Panc1 (cell line): ENCODE measurements around the gene SPARCL1. TPM values are rescaled to one million over a fixed set of nuclear protein-coding genes. Genes with fewer than 3 reads are reported as not detected.
A peak's percentile ranks its signal among the peaks of the same experiment; 100 is the strongest.

ENCODE experiments used
- ATAC-seq: fragments of 200-7000 bp; cut with Tn5 transposase; 2 replicates; pipeline ENCODE4 v1.9.1; 2020; ENCODE audit warnings: mild to moderate bottlenecking, moderate library complexity
- Bru-seq: library from RNA; stranded (reverse); fragments of 400-500 nt; gene quantifications from one replicate; lab custom pipeline; 2021; lab: Mats Ljungman, UMichigan
- BruChase-seq, 2 experiments: library from RNA; stranded (reverse); fragments of 400-500 nt; gene quantifications; one replicate each; lab custom pipeline; 2021; lab: Mats Ljungman, UMichigan
- BruUV-seq: library from RNA; stranded (reverse); fragments of 400-500 nt; replicated peaks from 2 replicates; lab custom pipeline; 2021; lab: Mats Ljungman, UMichigan
- CTCF ChIA-PET: fragments of 300-600 bp; sonication (Branson Sonifier 250); formaldehyde crosslinking; loops from one replicate; lab custom pipeline; 2022; ENCODE audit warnings: antibody characterized with exemption; lab: Charles Lee
- POLR2A ChIA-PET: fragments of 300-600 bp; sonication (Branson Sonifier 250); formaldehyde crosslinking; loops from one replicate; lab custom pipeline; 2022; ENCODE audit warnings: antibody characterized with exemption; lab: Charles Lee
- DNase-seq: peaks from one replicate; pipeline ENCODE4 v3.0.0-alpha.2; 2010; ENCODE audit warnings: low read depth, low spot score
- H3K27ac ChIP-seq: 2 replicates; pipeline ENCODE4 v1.5.1; 2011; ENCODE audit warnings: mild to moderate bottlenecking, low read length, inconsistent platforms
- H3K27me3 ChIP-seq: fragments of 200-500 bp; sonication (Bioruptor generic); 2 replicates; pipeline ENCODE4 v1.6.0; 2014; ENCODE audit warnings: low read length, inconsistent platforms; ENCODE audit not compliant: control insufficient read depth, insufficient read depth
- H3K36me3 ChIP-seq: fragments of 200-500 bp; sonication (Bioruptor generic); 2 replicates; pipeline ENCODE4 v1.5.1; 2014; ENCODE audit warnings: inconsistent platforms, mild to moderate bottlenecking, low read length, moderate library complexity; ENCODE audit not compliant: control insufficient read depth, insufficient read depth
- H3K4me1 ChIP-seq: 2 replicates; pipeline ENCODE4 v1.5.1; 2011; ENCODE audit warnings: inconsistent platforms, mild to moderate bottlenecking, low read length, moderate library complexity; ENCODE audit not compliant: control insufficient read depth, insufficient read depth
- H3K4me3 ChIP-seq, 2 experiments: 2 replicates each; pipeline ENCODE4 v1.5.1; 2011 to 2012; ENCODE audit warnings: low read depth in 2 of 2, low read length in 2 of 2, mild to moderate bottlenecking in 2 of 2, inconsistent platforms in 1 of 2, moderate library complexity in 1 of 2
- H3K9me3 ChIP-seq: fragments of 200-500 bp; sonication (Bioruptor generic); 2 replicates; pipeline ENCODE4 v1.5.1; 2014; ENCODE audit warnings: low read depth, mild to moderate bottlenecking, inconsistent platforms, low read length, moderate library complexity; ENCODE audit not compliant: control insufficient read depth, insufficient read depth
- POLR2AphosphoS5 ChIP-seq: IDR thresholded peaks from 2 replicates; pipeline ENCODE4 v1.6.1; 2012; ENCODE audit warnings: mild to moderate bottlenecking, low read depth, low read length, moderate library complexity
- SIN3A ChIP-seq: IDR thresholded peaks from 2 replicates; pipeline ENCODE4 v1.6.1; 2012; ENCODE audit warnings: low read depth, mild to moderate bottlenecking, low read length, moderate library complexity, borderline replicate concordance; ENCODE audit not compliant: insufficient read depth
- TCF7L2 ChIP-seq: IDR thresholded peaks from 2 replicates; pipeline ENCODE4 v1.6.1; 2011; ENCODE audit warnings: mild to moderate bottlenecking, low read depth, low read length, inconsistent platforms
- in situ Hi-C: cut with HindIII; loops from 2 replicates; pipeline ENCODE4 v1.10.0; 2016; ENCODE audit warnings: low sequenced_read_pairs, low pct_unique_long_range_greater_than_20kb
- intact Hi-C: fragments of 100-400 bp; cut with micrococcal nuclease; formaldehyde crosslinking; loops from one replicate; pipeline ENCODE4 v1.10.0; 2022; ENCODE audit not compliant: unreplicated experiment
- long read RNA-seq: library from polyadenylated mRNA; unstranded; transcript quantifications from one replicate; pipeline ENCODE4 v2.0.0, GENCODE V29; 2021; ENCODE audit not compliant: unreplicated experiment
- polyA plus RNA-seq: library from polyadenylated mRNA; unstranded; fragments of >200 nt; gene quantifications from one replicate; pipeline ENCODE4 v1.2.1, GENCODE V29; 2012; ENCODE audit warnings: missing spikeins; ENCODE audit not compliant: insufficient read length
- total RNA-seq: library from RNA; stranded (reverse); gene quantifications from one replicate; pipeline ENCODE4 v1.2.1, GENCODE V29; 2021; ENCODE audit not compliant: unreplicated experiment
- TF ChIP-seq, protein P1 (sequence below), 2 experiments: IDR thresholded peaks; 2 replicates each; pipeline ENCODE4 v1.6.1; 2011 to 2012; ENCODE audit warnings: low read depth in 2 of 2, control low read depth in 1 of 2, low read length in 1 of 2, mild to moderate bottlenecking in 1 of 2, moderate library complexity in 1 of 2; ENCODE audit not compliant: insufficient read depth in 1 of 2
- TF ChIP-seq, protein P2 (sequence below): fragments of 450-650 bp; IDR thresholded peaks from 2 replicates; pipeline ENCODE4 v1.5.1; 2017; ENCODE audit warnings: mild to moderate bottlenecking

The SPARCL1 gene, protein sequence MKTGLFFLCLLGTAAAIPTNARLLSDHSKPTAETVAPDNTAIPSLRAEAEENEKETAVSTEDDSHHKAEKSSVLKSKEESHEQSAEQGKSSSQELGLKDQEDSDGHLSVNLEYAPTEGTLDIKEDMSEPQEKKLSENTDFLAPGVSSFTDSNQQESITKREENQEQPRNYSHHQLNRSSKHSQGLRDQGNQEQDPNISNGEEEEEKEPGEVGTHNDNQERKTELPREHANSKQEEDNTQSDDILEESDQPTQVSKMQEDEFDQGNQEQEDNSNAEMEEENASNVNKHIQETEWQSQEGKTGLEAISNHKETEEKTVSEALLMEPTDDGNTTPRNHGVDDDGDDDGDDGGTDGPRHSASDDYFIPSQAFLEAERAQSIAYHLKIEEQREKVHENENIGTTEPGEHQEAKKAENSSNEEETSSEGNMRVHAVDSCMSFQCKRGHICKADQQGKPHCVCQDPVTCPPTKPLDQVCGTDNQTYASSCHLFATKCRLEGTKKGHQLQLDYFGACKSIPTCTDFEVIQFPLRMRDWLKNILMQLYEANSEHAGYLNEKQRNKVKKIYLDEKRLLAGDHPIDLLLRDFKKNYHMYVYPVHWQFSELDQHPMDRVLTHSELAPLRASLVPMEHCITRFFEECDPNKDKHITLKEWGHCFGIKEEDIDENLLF
- 0.57 TPM for total RNA-seq
- not detected for polyA plus RNA-seq
- Bru-seq, nascent RNA: percentile 2 among the genes with signal in this experiment
- BruChase-seq, experiment 1, labeled RNA remaining after a 2-hour chase: percentile 3 among the genes with signal in this experiment
- not detected for BruChase-seq, experiment 2, labeled RNA remaining after a 6-hour chase
- long read RNA-seq, partial matches to known transcripts: 0 of 2 reads
- long read RNA-seq, other reads (novel, unspliced or antisense): 2 of 2 reads

DNA sequence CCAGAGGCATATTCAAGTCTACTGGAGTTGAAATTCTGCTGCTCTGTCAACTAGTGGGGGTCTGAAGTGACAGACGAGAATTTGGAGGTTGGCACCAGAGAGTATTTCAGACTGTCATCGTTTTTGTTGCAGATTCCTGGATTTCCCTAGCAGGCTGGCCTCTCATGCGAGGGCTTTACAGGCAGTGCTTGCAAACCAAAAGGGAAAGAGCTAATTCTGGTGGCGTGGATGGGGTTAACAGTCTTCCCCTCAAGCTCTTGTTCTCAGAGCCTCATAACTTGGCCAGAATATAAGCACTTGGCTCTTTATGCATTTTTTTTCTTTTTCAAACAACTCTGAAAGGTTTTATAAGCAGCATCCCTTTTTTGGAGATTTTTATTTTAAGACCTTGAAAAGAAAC is at the start of gene SPARCL1:
TSS of gene SPARCL1 (minus strand) at position 190 of the 400 bp plus-strand sequence. CDS start 29,802 bp downstream, outside the sequence.
- ChIA-PET CTCF (no interaction called here), POLR2A (no interaction called here)
- no TSS peak for BruUV-seq
- Histone ChIP-seq H3K4me1 (no peaks in the 10 kb centered on the region), H3K9me3 (0 out of 2 replicates have a peak, but pooled peaks cover 3% of the 10 kb centered on the region), H3K4me3 (no peak within 1 kb of the TSS), H3K27ac (no peak within 1 kb of the TSS), H3K27me3 (no peaks in the 10 kb centered on the region), H3K36me3 (no peaks in the 10 kb centered on the region)
- no peak for DNase-seq
- ATAC-seq: no peak
- TF ChIP-seq, protein P1, sequence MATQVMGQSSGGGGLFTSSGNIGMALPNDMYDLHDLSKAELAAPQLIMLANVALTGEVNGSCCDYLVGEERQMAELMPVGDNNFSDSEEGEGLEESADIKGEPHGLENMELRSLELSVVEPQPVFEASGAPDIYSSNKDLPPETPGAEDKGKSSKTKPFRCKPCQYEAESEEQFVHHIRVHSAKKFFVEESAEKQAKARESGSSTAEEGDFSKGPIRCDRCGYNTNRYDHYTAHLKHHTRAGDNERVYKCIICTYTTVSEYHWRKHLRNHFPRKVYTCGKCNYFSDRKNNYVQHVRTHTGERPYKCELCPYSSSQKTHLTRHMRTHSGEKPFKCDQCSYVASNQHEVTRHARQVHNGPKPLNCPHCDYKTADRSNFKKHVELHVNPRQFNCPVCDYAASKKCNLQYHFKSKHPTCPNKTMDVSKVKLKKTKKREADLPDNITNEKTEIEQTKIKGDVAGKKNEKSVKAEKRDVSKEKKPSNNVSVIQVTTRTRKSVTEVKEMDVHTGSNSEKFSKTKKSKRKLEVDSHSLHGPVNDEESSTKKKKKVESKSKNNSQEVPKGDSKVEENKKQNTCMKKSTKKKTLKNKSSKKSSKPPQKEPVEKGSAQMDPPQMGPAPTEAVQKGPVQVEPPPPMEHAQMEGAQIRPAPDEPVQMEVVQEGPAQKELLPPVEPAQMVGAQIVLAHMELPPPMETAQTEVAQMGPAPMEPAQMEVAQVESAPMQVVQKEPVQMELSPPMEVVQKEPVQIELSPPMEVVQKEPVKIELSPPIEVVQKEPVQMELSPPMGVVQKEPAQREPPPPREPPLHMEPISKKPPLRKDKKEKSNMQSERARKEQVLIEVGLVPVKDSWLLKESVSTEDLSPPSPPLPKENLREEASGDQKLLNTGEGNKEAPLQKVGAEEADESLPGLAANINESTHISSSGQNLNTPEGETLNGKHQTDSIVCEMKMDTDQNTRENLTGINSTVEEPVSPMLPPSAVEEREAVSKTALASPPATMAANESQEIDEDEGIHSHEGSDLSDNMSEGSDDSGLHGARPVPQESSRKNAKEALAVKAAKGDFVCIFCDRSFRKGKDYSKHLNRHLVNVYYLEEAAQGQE (IDR thresholded peaks at IDR 0.05; ENCODE audit: insufficient read depth in 1 of 2, low read depth in 2 of 2, low read length in 1 of 2): no peak
- no peak for TF ChIP-seq POLR2AphosphoS5
- intact Hi-C loops: no loop called here
- in situ Hi-C loops: no loop called here

DNA sequence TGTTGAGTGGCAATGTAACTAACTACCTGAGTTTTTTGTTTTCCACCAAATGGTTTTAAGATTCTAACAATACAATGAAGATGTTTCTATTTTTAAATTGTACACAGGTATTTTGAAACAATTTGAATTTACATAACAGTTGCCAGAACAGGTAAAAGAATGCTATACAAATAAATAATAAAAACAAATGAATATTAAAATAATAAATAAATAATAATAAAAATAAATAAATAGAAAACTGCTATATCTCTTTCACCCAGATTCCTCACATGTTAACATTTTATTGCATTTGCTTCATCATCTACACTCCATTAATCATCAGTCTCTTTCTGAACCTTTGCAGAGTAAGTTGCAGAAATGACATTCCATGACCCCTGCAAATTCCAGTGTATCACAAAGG is 46.8 kb upstream of the SPARCL1 start:
- DNase-seq (no peak), ATAC-seq (no peak)
- POLR2A ChIA-PET: no interaction called here
- H3K9me3 ChIP-seq: no peaks in the 10 kb centered on the region
- in situ Hi-C loops (no loop called here), intact Hi-C loops (no loop called here)
- no peak overlapping the region for H3K27ac ChIP-seq
- H3K27me3 ChIP-seq: no peaks in the 10 kb centered on the region
- CTCF ChIA-PET: no interaction called here
- no peak overlapping the region for H3K4me3 ChIP-seq
- H3K36me3 ChIP-seq: no peaks in the 10 kb centered on the region
- no peaks in the 10 kb centered on the region for H3K4me1 ChIP-seq
- TF ChIP-seq, protein P2, sequence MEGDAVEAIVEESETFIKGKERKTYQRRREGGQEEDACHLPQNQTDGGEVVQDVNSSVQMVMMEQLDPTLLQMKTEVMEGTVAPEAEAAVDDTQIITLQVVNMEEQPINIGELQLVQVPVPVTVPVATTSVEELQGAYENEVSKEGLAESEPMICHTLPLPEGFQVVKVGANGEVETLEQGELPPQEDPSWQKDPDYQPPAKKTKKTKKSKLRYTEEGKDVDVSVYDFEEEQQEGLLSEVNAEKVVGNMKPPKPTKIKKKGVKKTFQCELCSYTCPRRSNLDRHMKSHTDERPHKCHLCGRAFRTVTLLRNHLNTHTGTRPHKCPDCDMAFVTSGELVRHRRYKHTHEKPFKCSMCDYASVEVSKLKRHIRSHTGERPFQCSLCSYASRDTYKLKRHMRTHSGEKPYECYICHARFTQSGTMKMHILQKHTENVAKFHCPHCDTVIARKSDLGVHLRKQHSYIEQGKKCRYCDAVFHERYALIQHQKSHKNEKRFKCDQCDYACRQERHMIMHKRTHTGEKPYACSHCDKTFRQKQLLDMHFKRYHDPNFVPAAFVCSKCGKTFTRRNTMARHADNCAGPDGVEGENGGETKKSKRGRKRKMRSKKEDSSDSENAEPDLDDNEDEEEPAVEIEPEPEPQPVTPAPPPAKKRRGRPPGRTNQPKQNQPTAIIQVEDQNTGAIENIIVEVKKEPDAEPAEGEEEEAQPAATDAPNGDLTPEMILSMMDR: no peak
- TF ChIP-seq TCF7L2: no peak
- TF ChIP-seq, protein P1 (IDR thresholded peaks at IDR 0.05; ENCODE audit: insufficient read depth in 1 of 2, low read depth in 2 of 2, low read length in 1 of 2): no peak
- TF ChIP-seq POLR2AphosphoS5: no peak
- no peak for TF ChIP-seq SIN3A
- BruUV-seq: no TSS peak
